GM21737 (cell line): ENCODE measurements around the gene AGPS.
"Not testable (repeated sequence)": the region's sequence is repeated elsewhere in the genome, so short reads cannot be mapped to it uniquely, and the experiment has no call there.

Source experiments
- ATAC-seq: cut with Tn5 transposase; IDR thresholded peaks from one replicate; pipeline ENCODE4 v1.9.1; 2021; ENCODE audit warnings: mild to moderate bottlenecking, moderate library complexity; ENCODE audit not compliant: unreplicated experiment

The AGPS gene

GRCh38 chr2:177547772-177548171 is 155.2 kb downstream of the AGPS start:
- ATAC-seq: no peak

GRCh38 chr2:177548636-177549035 is 156.1 kb downstream of the AGPS start:
- ATAC-seq: no peak

GRCh38 chr2:177549171-177549570 is 156.6 kb downstream of the AGPS start:
- no peak for ATAC-seq

GRCh38 chr2:177550264-177551200 is 158.0 kb downstream of the AGPS start:
- no peak for ATAC-seq

GRCh38 chr2:177551360-177551759 is 158.8 kb downstream of the AGPS start:
- ATAC-seq: not testable (repeated sequence)

- ATAC-seq: no peak
These were observed 159.4 kb downstream of the AGPS start for GRCh38 chr2:177551989-177552421.

GRCh38 chr2:177552422-177553175 is 160.0 kb downstream of the AGPS start:
- ATAC-seq: peak; percentile 89

GRCh38 chr2:177553176-177553884 is 160.8 kb downstream of the AGPS start:
- ATAC-seq: no peak

GRCh38 chr2:177554365-177554764 is 161.8 kb downstream of the AGPS start:
- no peak for ATAC-seq

- no peak for ATAC-seq
These were observed 163.6 kb downstream of the AGPS start for GRCh38 chr2:177556153-177556552.

GRCh38 chr2:177557794-177558193 is 165.2 kb downstream of the AGPS start:
- ATAC-seq: no peak

GRCh38 chr2:177559638-177560037 is 167.1 kb downstream of the AGPS start:
- ATAC-seq: no peak

- ATAC-seq: no peak
These were observed 175.8 kb downstream of the AGPS start for GRCh38 chr2:177568390-177568789.

- ATAC-seq: no peak
These were observed 176.3 kb downstream of the AGPS start for GRCh38 chr2:177568893-177569292.

GRCh38 chr2:177572236-177572671 is 179.7 kb downstream of the AGPS start:
- no peak for ATAC-seq

- no peak for ATAC-seq
These were observed 180.5 kb downstream of the AGPS start for GRCh38 chr2:177573120-177573519.

GRCh38 chr2:177574356-177574755 is 181.8 kb downstream of the AGPS start:
- no peak for ATAC-seq

- ATAC-seq: no peak
These were observed 182.8 kb downstream of the AGPS start for GRCh38 chr2:177575358-177575757.

- ATAC-seq: no peak
These were observed 184.5 kb downstream of the AGPS start for GRCh38 chr2:177577075-177577474.

- ATAC-seq: no peak
These were observed 185.9 kb downstream of the AGPS start for GRCh38 chr2:177578454-177578853.

- ATAC-seq: no peak
These were observed 187.0 kb downstream of the AGPS start for GRCh38 chr2:177579486-177580036.
